Body of pancreas (tissue), 4 donors: ENCODE results near the gene CLDN14.

Experiments used
- POLR2A ChIP-seq, 3 donors: fragments of 450-650 bp; IDR thresholded peaks; one replicate each; pipeline ENCODE4 v1.6.1; 2016; ENCODE audit warnings: antibody characterized with exemption in 3 of 3, mild to moderate bottlenecking in 2 of 3
- TF ChIP-seq, protein P1 (sequence below), 7 experiments: fragments of 450-650 bp in 4 of 7; fragments of 200-600 bp in 3 of 7; sonication (generic) in 3 of 7; IDR thresholded peaks; one replicate each; pipeline ENCODE4 v1.5.1; 2016 to 2019; ENCODE audit warnings: antibody characterized with exemption in 7 of 7

DNA sequence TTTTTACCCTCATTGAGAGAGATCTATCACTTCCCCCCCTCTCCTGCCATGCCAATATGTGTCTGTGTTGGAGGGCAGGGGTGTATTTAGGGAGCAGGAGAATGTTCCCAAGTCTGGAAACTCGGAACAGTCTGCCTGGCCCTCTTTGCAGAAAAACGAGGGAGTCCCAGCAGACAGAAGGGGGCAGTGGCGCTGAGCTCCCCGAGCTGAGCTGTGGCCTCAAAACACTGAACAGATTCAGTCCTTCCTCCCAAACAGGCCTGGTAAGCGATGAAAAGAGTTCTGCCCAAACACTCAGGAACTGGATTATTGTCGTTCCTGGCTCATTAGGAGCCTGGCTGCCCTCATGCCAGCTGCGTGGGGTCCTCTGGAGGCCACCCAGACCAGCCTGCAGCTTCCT is 981 bp downstream of the CLDN14 start:
- TF ChIP-seq, protein P1, sequence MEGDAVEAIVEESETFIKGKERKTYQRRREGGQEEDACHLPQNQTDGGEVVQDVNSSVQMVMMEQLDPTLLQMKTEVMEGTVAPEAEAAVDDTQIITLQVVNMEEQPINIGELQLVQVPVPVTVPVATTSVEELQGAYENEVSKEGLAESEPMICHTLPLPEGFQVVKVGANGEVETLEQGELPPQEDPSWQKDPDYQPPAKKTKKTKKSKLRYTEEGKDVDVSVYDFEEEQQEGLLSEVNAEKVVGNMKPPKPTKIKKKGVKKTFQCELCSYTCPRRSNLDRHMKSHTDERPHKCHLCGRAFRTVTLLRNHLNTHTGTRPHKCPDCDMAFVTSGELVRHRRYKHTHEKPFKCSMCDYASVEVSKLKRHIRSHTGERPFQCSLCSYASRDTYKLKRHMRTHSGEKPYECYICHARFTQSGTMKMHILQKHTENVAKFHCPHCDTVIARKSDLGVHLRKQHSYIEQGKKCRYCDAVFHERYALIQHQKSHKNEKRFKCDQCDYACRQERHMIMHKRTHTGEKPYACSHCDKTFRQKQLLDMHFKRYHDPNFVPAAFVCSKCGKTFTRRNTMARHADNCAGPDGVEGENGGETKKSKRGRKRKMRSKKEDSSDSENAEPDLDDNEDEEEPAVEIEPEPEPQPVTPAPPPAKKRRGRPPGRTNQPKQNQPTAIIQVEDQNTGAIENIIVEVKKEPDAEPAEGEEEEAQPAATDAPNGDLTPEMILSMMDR (IDR thresholded peaks at IDR 0.05), result no peak
- TF ChIP-seq POLR2A (IDR thresholded peaks at IDR 0.05), result no peak
